ENCODE results near the gene HLA-DMA.
A peak's percentile ranks its signal among the peaks of the same experiment; 100 is the strongest.

HLA-DMA gene

GRCh38 chr6:32920715-32921114, 32.2 kb downstream of the HLA-DMA start:
- DNase-seq: no peak

GRCh38 chr6:32912951-32913350, 39.9 kb downstream of the HLA-DMA start:
- peak; percentile 91 for DNase-seq

GRCh38 chr6:32908897-32909296, 44.0 kb downstream of the HLA-DMA start:
- no peak for DNase-seq

GRCh38 chr6:32906539-32906938, 46.4 kb downstream of the HLA-DMA start:
- no peak for DNase-seq

GRCh38 chr6:32905078-32905477, 47.8 kb downstream of the HLA-DMA start:
- DNase-seq: no peak

GRCh38 chr6:32903952-32904351, 48.9 kb downstream of the HLA-DMA start:
- no peak for DNase-seq

All from NCI-H2171 treated with DMSO at 0.1 percent for 48 hours (cell line).